Nephron progenitor cell (in vitro differentiated cells): ENCODE measurements around the gene RAB8A.

Experiments
- DNase-seq: peaks from one replicate; pipeline ENCODE4 v3.0.0; 2021
- H3K27ac Mint-ChIP-seq: 2 replicates; pipeline ENCODE4 v1.8.0; 2021; ENCODE audit warnings: mild to moderate bottlenecking, moderate library complexity, mixed read lengths
- H3K27me3 Mint-ChIP-seq: 2 replicates; pipeline ENCODE4 v1.8.0; 2021; ENCODE audit warnings: mild to moderate bottlenecking, low read depth, mixed read lengths; ENCODE audit not compliant: poor library complexity
- H3K36me3 Mint-ChIP-seq: 2 replicates; pipeline ENCODE4 v1.8.0; 2021; ENCODE audit warnings: low read depth, mixed read lengths
- H3K4me1 Mint-ChIP-seq: 2 replicates; pipeline ENCODE4 v1.8.0; 2021; ENCODE audit warnings: mixed read lengths
- H3K4me3 Mint-ChIP-seq: 2 replicates; pipeline ENCODE4 v1.8.0; 2021; ENCODE audit warnings: mild to moderate bottlenecking, moderate library complexity, mixed read lengths
- H3K9me3 Mint-ChIP-seq: 2 replicates; pipeline ENCODE4 v1.8.0; 2021; ENCODE audit warnings: mild to moderate bottlenecking, moderate library complexity, mixed read lengths
- TF ChIP-seq, protein P1 (sequence below): fragments of 200-600 bp; sonication (generic); IDR thresholded peaks from 2 replicates; pipeline ENCODE4 v1.5.0; 2021; ENCODE audit warnings: antibody characterized with exemption

RAB8A gene

DNA sequence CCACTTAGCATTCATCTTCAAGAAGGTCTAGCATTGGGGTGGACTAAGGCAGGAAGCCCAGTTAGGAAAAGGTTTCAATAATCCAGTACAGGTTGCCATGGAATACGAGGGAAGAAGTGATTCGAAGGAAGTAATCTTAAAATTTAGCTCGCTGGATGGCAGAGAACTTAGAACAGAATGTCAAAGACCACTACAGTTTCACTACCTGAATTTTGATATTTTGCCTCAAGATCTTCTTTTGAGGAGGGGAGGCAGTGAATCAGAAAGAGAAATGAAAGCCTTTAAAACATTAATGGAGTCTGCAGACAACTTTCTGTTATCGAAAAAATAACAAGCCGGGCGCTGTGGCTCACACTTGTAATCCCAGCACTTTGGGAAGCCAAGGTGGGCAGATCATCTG, 7.0 kb upstream of the RAB8A start:
- H3K27ac Mint-ChIP-seq: peak overlapping the region; percentile 91
- peaks cover 18% of the 10 kb centered on the region for H3K4me1 Mint-ChIP-seq
- H3K36me3 Mint-ChIP-seq: peaks cover 26% of the 10 kb centered on the region

DNA sequence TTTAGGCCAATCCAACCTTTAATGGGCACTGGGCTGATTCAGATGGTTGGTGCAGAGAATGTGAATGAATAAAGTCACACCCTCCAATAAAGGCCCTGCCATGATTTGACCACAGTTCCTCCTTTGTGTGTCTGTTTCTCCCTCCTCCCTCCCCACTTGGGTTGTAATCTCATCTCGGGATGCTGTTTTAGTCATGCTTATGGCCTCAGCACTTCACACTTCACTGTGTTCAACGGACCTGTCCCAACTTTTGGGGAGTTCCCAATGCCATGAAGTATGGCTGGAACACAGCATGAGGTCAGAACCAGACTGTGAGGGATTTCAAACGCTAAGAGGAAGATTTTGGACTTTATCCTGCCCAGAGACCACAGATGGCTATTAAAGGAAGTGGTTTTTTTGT, 5.6 kb upstream of the RAB8A start:
- H3K36me3 Mint-ChIP-seq: peaks cover 19% of the 10 kb centered on the region
- no peaks in the 10 kb centered on the region for H3K9me3 Mint-ChIP-seq
- H3K4me3 Mint-ChIP-seq: peak overlapping the region; percentile 19
- TF ChIP-seq, protein P1, sequence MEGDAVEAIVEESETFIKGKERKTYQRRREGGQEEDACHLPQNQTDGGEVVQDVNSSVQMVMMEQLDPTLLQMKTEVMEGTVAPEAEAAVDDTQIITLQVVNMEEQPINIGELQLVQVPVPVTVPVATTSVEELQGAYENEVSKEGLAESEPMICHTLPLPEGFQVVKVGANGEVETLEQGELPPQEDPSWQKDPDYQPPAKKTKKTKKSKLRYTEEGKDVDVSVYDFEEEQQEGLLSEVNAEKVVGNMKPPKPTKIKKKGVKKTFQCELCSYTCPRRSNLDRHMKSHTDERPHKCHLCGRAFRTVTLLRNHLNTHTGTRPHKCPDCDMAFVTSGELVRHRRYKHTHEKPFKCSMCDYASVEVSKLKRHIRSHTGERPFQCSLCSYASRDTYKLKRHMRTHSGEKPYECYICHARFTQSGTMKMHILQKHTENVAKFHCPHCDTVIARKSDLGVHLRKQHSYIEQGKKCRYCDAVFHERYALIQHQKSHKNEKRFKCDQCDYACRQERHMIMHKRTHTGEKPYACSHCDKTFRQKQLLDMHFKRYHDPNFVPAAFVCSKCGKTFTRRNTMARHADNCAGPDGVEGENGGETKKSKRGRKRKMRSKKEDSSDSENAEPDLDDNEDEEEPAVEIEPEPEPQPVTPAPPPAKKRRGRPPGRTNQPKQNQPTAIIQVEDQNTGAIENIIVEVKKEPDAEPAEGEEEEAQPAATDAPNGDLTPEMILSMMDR: no peak
- peak overlapping the region; percentile 95 for H3K27ac Mint-ChIP-seq
- peaks cover 3% of the 10 kb centered on the region for H3K27me3 Mint-ChIP-seq
- H3K4me1 Mint-ChIP-seq: peaks cover 18% of the 10 kb centered on the region
- no peak for DNase-seq

More for the DNA sequence above, 7.0 kb upstream of the RAB8A start:
- TF ChIP-seq, protein P1: no peak
- Mint-ChIP-seq H3K4me3 (no peak overlapping the region), H3K9me3 (no peaks in the 10 kb centered on the region), H3K27me3 (no peaks in the 10 kb centered on the region)
- no peak for DNase-seq

DNA sequence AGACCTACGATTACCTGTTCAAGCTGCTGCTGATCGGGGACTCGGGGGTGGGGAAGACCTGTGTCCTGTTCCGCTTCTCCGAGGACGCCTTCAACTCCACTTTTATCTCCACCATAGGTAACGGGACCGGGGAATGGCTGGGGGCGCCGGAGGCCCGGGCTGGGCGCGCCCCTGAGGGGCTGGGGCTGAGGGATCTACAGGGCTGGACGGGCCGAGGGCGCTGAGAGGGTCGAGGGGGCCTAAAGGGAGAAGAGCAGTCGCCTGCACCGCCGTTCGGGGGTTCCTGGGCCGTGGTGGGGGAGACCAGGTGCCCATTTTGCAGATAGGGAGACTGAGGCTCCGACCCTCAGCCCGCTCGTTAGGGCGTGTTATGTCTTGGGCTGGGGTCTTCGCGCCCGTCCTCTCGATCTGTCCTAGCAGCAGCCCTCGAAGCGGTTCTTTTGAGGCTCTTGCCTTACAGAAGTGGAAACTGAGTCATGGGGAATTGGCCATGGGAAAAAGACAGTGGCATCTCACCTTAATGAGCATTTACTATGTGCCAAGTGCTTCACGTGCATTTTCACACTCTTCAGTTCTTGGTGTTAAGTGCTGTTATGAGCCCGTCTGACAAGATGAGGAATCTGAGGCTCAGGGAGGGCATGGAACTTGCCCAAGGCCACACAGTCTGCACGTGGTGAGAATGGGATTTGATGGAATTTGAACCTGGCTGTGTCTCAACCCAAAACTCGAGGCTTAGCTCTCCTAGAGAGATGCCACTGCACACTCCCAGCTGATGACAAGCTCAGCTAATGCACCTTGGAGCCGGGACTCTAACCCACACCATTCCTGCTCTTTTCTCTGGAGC, 442 bp downstream of the RAB8A start:
- Mint-ChIP-seq H3K27me3 (peaks cover 3% of the 10 kb centered on the region), H3K9me3 (no peaks in the 10 kb centered on the region), H3K4me3 (peak overlapping the region; percentile 98), H3K27ac (peak overlapping the region; percentile 98), H3K4me1 (peaks cover 31% of the 10 kb centered on the region), H3K36me3 (no peaks in the 10 kb centered on the region)
- DNase-seq: no peak
- TF ChIP-seq, protein P1: no peak

DNA sequence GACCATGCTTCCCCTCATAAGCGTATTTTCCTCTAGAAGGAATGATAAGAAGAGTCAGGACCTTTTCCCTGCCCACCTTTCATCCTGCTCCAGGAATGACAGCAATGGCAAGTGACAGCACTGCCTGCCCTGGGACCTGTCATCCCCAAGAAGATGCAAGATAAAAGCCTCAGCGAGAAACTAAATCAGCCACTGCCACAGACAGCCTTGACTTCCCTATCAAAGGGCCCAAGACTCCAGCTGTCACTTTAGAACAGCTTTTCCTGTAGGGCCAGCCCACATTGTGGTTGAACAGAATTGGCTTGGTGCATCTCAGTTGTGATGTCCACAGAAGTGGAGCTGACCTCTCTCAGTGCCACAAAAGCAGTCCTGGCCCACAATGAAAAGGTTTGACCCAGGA, 1.1 kb downstream of the RAB8A start:
- no peak overlapping the region for H3K27ac Mint-ChIP-seq
- H3K36me3 Mint-ChIP-seq: peaks cover 6% of the 10 kb centered on the region
- H3K27me3 Mint-ChIP-seq: peaks cover 3% of the 10 kb centered on the region
- H3K9me3 Mint-ChIP-seq: no peaks in the 10 kb centered on the region
- no peak for DNase-seq
- peak overlapping the region; percentile 98 for H3K4me3 Mint-ChIP-seq
- TF ChIP-seq, protein P1: no peak
- peaks cover 25% of the 10 kb centered on the region for H3K4me1 Mint-ChIP-seq

DNA sequence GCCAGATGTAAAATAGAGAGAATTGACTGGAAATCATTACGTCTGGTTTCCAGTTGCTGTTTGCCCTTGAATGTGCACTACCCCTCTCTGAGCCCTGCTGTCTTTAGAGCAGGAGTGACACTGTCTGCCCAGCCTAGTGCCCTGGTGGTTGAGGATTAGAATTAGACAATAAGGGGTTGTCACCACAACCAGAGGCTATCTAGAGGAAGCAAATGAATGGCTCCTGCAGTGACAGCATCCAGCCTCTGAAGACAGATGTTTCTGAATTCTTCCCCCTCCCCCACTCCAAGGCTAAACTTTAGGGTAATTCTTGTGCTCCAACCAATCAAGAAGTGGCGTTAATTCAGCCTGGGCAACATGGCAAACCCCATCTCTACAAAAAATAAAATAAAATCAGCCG, 2.0 kb downstream of the RAB8A start:
- peaks cover 12% of the 10 kb centered on the region for H3K36me3 Mint-ChIP-seq
- no peak overlapping the region for H3K27ac Mint-ChIP-seq
- TF ChIP-seq, protein P1: no peak
- no peak for DNase-seq
- peaks cover 25% of the 10 kb centered on the region for H3K4me1 Mint-ChIP-seq
- no peaks in the 10 kb centered on the region for H3K9me3 Mint-ChIP-seq
- peaks cover 3% of the 10 kb centered on the region for H3K27me3 Mint-ChIP-seq
- H3K4me3 Mint-ChIP-seq: peak overlapping the region; percentile 59
